Stimulated activated CD4-positive, alpha-beta T cell treated with anti-CD3 and anti-CD28 coated beads, Interleukin-1b, Interleukin-23, amount 100 ng/mL, for 1 hour (primary cell): ENCODE data around the gene GRM4.
"Not testable (repeated sequence)": the region's sequence is repeated elsewhere in the genome, so short reads cannot be mapped to it uniquely, and the experiment has no call there.

Source experiments
- DNase-seq, 2 donors: peaks; one replicate each; pipeline ENCODE4 v3.0.0-alpha.2; 2020; ENCODE audit warnings: low read depth in 2 of 2

The GRM4 gene

GRCh38 chr6:34146021-34146782, at the start of gene GRM4:
Gene GRM4, minus strand, starts transcription at chr6:34146087. Its CDS starts 12,591 bp downstream, at chr6:34133496.
- DNase-seq: no peak

- DNase-seq: no peak
Measured at GRCh38 chr6:34194772-34195171, 48.9 kb upstream of the GRM4 start.

- no peak for DNase-seq
Measured at GRCh38 chr6:34190504-34191122, 44.7 kb upstream of the GRM4 start.

- DNase-seq: peak in 1 of 2 donors; percentile 20
Measured at GRCh38 chr6:34189806-34190503, 44.1 kb upstream of the GRM4 start.

DNA sequence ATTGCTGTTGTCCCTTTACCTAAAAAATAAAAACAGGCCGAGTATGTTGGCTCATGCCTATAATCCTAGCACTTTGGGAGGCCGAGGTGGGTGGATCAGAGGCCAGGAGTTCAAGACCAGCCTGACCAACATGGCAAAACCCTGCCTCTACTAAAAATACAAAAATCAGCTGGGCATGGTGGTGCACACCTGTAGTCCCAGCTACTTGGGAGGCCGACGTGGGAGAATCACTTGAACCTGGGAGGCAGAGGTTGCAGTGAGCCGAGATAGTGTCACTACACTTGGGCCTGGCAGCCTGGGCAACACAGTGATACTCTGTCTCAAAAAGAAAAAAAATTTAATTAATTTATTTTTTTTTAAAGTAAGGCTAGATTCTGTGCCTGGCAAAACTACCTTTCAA, 38.8 kb upstream of the GRM4 start:
- not testable (repeated sequence) for DNase-seq

GRCh38 chr6:34182751-34183531, 37.1 kb upstream of the GRM4 start:
- peak; percentile 14 to 25 for DNase-seq

GRCh38 chr6:34181908-34182307, 36.0 kb upstream of the GRM4 start:
- no peak for DNase-seq

DNA sequence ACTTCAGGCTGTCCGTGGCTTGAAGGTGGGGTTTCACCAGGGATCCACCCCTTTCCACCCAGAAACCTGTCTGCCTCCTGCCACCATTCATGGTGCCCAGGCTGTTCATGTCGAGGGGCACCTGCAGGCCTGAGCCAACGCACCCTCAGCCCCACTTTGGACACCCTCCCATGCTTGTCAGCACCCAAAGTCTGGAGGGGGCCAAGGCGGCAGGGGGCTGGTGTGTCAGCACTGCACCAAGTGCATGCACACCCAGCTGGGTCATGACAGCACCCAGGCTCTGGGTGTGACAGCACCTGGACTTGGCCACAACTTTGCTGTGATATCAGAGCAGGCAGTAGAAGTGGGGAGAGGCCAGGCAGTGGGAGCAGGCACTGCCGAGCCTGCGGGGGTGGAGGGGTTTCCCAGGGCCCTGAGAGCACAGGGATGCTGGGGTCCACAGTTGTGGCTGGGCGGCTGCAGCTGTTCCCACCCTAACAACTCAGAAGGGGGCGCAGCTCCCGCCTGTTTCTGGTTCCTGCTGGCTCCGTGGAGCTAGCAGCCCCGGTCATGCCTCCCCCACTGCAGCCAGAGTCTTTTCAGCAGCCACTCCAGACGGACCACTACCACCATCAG, 33.3 kb upstream of the GRM4 start:
- DNase-seq: no peak

- DNase-seq: no peak
Measured at GRCh38 chr6:34178357-34179105, 32.6 kb upstream of the GRM4 start.

GRCh38 chr6:34177181-34177591, 31.3 kb upstream of the GRM4 start:
- no peak for DNase-seq

DNA sequence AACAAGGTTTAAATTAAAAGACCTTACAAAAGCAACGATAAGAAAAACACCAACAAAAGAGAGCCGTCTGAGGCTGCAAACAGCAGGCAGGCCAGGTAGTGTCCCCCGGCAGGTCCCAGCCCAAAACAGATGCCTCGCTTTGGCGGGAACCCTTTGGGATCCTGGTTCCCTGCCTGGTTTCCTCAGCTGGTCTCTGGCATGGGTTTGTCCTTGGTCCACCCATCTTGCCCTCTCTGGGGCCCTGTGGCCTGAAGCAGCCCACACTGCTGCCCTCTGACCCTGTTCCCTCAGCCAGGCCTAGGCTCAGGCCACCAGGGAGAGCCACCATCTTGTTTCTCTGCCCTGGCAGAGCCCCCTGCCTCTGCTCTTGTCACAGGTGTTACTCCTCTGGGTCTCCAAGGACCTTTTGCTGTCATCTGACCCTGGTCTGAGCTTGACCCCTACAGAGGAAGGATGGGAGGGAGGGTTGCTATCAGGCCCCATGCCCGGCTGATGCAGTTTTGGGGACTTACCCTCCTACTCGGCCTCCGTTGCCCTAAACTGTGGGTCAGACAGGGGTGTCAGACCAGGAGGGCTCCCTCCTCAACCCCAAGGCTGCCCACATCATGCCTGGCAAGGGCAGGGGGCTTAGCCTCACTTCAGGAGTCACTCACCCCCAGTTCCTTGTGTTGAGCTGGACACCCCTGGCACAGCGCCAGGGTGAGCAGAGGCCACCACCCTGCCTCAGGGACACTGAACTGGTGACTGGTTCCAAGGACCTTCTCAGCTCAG, 30.6 kb upstream of the GRM4 start:
- DNase-seq: no peak

- no peak for DNase-seq
Measured at GRCh38 chr6:34174846-34175399, 29.0 kb upstream of the GRM4 start.

DNA sequence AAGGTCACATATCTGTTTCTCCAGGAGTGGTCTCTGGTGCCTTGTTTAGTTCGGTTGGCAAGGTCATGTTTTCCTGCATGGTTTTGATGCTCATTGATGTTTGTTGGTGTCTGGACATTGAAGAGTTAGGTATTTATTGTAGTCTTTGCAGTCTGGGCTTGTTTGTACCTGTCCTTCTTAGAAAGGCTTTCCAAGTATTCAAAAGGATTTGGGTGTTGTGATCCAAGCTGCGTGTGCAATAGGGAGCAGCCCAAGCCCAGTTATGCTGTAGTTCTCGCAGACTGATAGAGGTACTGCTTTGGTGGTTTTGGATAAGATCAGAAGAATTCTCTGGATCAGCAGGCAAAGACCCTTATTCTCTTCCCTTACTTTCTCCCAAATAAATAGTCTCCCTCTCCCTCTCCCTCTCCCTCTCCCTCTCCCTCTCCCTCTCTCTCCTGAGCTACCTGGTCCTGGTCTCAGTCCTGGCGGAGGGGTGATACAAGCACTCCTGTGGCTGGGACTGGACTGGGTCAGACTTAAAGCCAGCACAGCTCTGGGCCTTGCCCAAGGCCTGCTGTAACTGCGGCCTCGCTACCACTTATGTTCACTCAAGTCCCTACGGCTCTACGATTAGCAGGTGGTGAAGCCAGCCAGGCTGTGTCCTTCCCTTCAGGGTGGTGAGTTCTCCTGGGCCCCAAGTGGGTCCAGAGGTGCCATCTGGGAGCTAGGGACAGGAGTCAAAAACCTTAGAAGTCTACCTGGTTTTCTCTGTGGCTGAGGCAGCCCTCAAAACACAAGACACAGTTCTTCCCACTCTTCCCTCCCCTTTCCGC, 27.3 kb upstream of the GRM4 start:
- DNase-seq: no peak

GRCh38 chr6:34170346-34170745, 24.5 kb upstream of the GRM4 start:
- DNase-seq: no peak

DNA sequence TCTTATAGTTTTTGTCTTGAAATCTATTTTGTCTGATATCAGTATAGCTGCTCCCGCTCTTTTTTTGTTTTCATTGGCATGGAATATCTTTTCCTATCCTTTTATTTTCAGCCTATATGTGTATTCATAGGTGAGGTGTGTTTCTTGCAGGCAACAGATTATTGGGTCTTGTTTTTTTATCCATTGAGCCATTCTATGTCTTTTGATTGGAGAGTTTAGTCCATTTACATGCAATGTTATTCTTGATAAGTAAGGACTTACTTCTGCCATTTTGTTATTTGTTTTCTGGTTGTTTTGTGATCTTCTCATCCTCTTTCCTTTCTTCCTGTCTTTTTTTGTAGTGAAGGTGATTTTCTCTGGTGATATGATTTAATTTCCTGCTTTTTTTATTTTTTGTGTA, 24.0 kb upstream of the GRM4 start:
- DNase-seq: no peak

- DNase-seq: no peak
Measured at GRCh38 chr6:34161857-34162515, 16.1 kb upstream of the GRM4 start.

GRCh38 chr6:34159844-34160243, 14.0 kb upstream of the GRM4 start:
- no peak for DNase-seq

DNA sequence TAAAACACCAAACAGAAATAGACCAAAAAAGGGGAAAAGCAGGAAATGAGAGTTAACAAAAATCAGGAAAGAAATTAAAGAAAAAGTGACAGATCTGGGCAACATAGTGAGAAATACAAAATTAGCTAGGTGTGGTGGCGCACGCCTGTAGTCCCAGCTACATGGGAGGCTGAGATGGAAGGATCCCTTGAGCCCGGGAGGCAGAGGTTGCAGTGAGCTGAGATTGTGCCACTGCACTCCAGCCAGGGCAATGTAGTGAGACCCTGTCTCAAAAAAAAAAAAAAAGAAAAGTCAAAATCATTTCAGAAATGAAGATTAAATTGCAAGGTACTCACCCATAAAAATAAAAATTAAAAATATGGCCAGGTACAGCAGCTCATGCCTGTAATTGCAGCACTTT, 13.0 kb upstream of the GRM4 start:
- DNase-seq: no peak
